Ectodermal cell (in vitro differentiated cells): ENCODE measurements around the gene SCNN1B.

Experiments used
- H3K27ac ChIP-seq: 2 replicates; pipeline ENCODE4 v1.7.0; 2013; ENCODE audit warnings: mild to moderate bottlenecking, low read depth, low read length; ENCODE audit not compliant: insufficient read depth, poor library complexity, severe bottlenecking
- H3K27me3 ChIP-seq: 2 replicates; pipeline ENCODE4 v1.7.0; 2013; ENCODE audit warnings: mild to moderate bottlenecking, low read length; ENCODE audit not compliant: insufficient read depth, control insufficient read depth, poor library complexity, severe bottlenecking
- H3K36me3 ChIP-seq: one replicate; pipeline ENCODE4 v1.7.0; 2013; ENCODE audit warnings: low read length; ENCODE audit not compliant: control insufficient read depth, insufficient read depth
- H3K4me1 ChIP-seq: one replicate; pipeline ENCODE4 v1.7.0; 2013; ENCODE audit warnings: low read length; ENCODE audit not compliant: control insufficient read depth, insufficient read depth
- H3K4me3 ChIP-seq: 2 replicates; pipeline ENCODE4 v1.7.0; 2013; ENCODE audit warnings: low read depth, low read length, control low read depth; ENCODE audit not compliant: insufficient read depth
- H3K9me3 ChIP-seq: 2 replicates; pipeline ENCODE4 v1.7.0; 2013; ENCODE audit warnings: mild to moderate bottlenecking, low read length, moderate library complexity; ENCODE audit not compliant: control insufficient read depth
- WGBS, 2 experiments: methylation state at CpG; one replicate each; pipeline ENCODE4 v1.1.7; 2013; ENCODE audit warnings: missing lambda C conversion rate in 2 of 2; 5-methylcytosine and 5-hydroxymethylcytosine counted together

SCNN1B gene

DNA sequence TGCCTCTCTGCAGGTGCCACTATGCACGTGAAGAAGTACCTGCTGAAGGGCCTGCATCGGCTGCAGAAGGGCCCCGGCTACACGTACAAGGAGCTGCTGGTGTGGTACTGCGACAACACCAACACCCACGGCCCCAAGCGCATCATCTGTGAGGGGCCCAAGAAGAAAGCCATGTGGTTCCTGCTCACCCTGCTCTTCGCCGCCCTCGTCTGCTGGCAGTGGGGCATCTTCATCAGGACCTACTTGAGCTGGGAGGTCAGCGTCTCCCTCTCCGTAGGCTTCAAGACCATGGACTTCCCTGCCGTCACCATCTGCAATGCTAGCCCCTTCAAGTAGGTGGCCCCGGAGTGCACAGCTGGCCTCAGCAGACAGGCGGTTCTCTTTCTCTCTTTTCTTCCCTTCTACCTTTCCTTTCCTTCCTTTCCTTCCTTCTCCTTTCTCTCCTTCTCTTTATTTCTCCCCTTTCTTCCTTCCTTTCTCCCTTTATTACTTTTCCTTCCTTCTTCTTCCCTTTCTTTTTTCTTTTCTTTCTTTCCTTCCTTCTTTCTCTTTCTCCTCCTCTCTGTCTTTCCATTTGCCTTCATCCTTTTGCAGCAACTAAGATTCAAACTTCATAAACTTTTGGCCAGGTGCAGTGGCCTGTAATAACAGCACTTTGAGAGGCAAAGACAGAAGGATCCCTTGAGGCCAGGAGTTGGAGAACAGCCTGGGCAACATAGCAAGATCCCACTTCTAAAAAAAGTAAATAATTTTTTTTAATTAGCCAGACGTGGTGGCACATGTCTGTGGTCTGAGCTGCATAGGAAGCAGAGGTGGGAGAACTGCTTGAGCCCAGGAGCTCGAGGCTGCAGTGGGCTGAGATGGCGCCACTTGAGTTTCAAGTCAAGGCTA is 46.7 kb downstream of the SCNN1B start:
- H3K27me3 ChIP-seq, result no peaks in the 10 kb centered on the region
- H3K9me3 ChIP-seq, result no peaks in the 10 kb centered on the region
- no peaks in the 10 kb centered on the region for H3K4me1 ChIP-seq
- no peak overlapping the region for H3K27ac ChIP-seq
- 70 to 74% methylated on average over 18 of the region's 18 CpGs for WGBS, 2 experiments
- H3K4me3 ChIP-seq, result no peak overlapping the region
- no peaks in the 10 kb centered on the region for H3K36me3 ChIP-seq

DNA sequence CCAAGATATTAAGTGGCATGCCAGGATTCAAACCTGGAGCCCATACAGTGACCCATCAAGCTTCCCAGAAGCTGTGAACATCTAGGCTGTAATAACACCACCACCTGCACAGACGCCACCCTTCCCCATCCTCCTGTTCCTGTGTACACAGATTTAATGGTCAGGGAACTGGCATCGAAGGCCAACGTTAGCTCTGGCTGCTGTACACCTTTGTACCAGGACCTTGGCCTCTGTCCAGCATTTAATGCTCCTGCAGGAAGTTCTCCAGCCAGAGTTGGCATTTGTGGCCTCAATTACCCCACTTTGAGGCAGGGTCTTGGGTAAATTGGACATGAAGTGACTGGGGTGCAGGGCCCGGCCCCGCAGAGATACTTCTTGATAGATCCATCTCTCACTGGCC is 49.3 kb downstream of the SCNN1B start:
- no peaks in the 10 kb centered on the region for H3K4me1 ChIP-seq
- H3K27me3 ChIP-seq, result no peaks in the 10 kb centered on the region
- H3K9me3 ChIP-seq, result no peaks in the 10 kb centered on the region
- H3K27ac ChIP-seq, result no peak overlapping the region
- no peak overlapping the region for H3K4me3 ChIP-seq
- 88 to 89% methylated on average over 5 of the region's 5 CpGs for WGBS, 2 experiments
- no peaks in the 10 kb centered on the region for H3K36me3 ChIP-seq

DNA sequence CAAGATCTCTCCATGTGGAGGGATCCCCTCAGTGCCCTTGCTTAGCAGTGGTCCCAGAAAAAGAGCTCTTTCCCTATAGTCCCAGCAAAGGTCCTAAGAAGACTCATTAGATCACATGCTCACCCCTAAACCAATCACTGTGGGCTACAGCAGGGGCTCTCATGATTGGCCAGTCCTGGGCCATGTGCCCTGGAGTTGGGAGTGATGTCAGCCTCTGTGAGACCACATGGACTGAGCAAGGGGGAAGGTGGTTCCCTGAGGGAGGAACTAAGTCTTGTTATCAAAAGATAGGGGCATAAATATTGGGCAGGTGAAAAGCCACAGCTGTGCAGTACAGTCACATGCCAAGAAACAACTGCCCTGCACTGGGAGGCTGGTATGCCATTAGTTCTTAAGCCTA is 51.3 kb downstream of the SCNN1B start:
- H3K9me3 ChIP-seq, result no peaks in the 10 kb centered on the region
- no peaks in the 10 kb centered on the region for H3K4me1 ChIP-seq
- H3K4me3 ChIP-seq, result no peak overlapping the region
- no peak overlapping the region for H3K27ac ChIP-seq
- H3K27me3 ChIP-seq, result no peaks in the 10 kb centered on the region
- no peaks in the 10 kb centered on the region for H3K36me3 ChIP-seq

GRCh38 chr16:23354246-23354645 is 52.1 kb downstream of the SCNN1B start:
- WGBS, 2 experiments, result 94% methylated on average over 9 of the region's 9 CpGs
- H3K36me3 ChIP-seq, result no peaks in the 10 kb centered on the region

DNA sequence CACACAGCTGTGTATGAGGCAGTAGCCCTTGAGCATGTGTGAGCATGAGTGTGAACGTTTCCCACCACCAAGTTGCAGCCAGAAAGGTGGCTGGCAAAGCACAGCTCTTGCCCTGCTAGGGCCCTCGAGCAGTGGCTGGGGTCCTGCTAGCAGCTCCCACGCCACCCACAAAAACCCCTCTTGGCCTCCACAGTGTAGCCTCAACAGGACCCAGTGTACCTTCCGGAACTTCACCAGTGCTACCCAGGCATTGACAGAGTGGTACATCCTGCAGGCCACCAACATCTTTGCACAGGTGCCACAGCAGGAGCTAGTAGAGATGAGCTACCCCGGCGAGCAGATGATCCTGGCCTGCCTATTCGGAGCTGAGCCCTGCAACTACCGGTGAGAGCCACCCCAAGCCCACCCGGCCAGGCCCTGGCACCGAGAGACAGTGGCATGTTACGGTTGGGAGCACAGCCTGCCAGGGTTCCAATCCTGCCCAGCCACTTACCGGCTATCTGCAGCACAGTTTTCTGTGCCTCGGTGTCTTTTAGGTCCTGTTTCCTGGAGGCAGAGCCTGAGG is 53.1 kb downstream of the SCNN1B start:
- no peaks in the 10 kb centered on the region for H3K9me3 ChIP-seq
- 93 to 94% methylated on average over 13 of the region's 13 CpGs for WGBS, 2 experiments
- H3K36me3 ChIP-seq, result no peaks in the 10 kb centered on the region
- no peaks in the 10 kb centered on the region for H3K27me3 ChIP-seq
- H3K4me1 ChIP-seq, result no peaks in the 10 kb centered on the region
- H3K4me3 ChIP-seq, result no peak overlapping the region
- H3K27ac ChIP-seq, result no peak overlapping the region

More at GRCh38 chr16:23354246-23354645, 52.1 kb downstream of the SCNN1B start:
- no peaks in the 10 kb centered on the region for H3K27me3 ChIP-seq
- H3K9me3 ChIP-seq, result no peaks in the 10 kb centered on the region
- no peak overlapping the region for H3K27ac ChIP-seq
- no peaks in the 10 kb centered on the region for H3K4me1 ChIP-seq
- no peak overlapping the region for H3K4me3 ChIP-seq

DNA sequence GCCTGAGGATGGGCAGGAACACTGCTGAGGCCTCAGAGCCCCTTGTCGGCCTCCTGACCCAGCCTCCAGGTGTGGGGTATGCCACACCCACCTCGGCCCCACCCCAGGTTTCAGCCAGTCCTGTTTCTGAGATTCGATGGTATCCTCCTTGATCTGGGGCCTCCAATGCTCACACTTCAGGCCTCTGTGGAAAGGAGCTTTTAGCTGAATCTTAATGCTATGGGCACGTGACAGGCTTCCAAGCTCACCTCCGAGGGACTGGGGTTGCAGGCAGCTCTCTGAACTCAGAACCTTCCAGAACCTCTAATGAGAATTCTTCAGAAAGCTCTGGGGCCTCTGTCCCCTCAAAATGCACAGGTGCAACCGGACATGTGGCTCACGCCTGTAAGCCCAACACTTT is 54.8 kb downstream of the SCNN1B start:
- no peak overlapping the region for H3K4me3 ChIP-seq
- H3K4me1 ChIP-seq, result no peaks in the 10 kb centered on the region
- H3K36me3 ChIP-seq, result no peaks in the 10 kb centered on the region
- no peaks in the 10 kb centered on the region for H3K27me3 ChIP-seq
- WGBS, 2 experiments, result 90 to 95% methylated on average over 7 of the region's 7 CpGs
- no peaks in the 10 kb centered on the region for H3K9me3 ChIP-seq
- H3K27ac ChIP-seq, result no peak overlapping the region

- no peak overlapping the region for H3K4me3 ChIP-seq
- H3K27ac ChIP-seq, result no peak overlapping the region
- H3K9me3 ChIP-seq, result no peaks in the 10 kb centered on the region
- H3K36me3 ChIP-seq, result no peaks in the 10 kb centered on the region
- H3K4me1 ChIP-seq, result no peaks in the 10 kb centered on the region
- no peaks in the 10 kb centered on the region for H3K27me3 ChIP-seq
- 90 to 95% methylated on average over 8 of the region's 8 CpGs for WGBS, 2 experiments
Observed at GRCh38 chr16:23357761-23358290, 55.7 kb downstream of the SCNN1B start.

DNA sequence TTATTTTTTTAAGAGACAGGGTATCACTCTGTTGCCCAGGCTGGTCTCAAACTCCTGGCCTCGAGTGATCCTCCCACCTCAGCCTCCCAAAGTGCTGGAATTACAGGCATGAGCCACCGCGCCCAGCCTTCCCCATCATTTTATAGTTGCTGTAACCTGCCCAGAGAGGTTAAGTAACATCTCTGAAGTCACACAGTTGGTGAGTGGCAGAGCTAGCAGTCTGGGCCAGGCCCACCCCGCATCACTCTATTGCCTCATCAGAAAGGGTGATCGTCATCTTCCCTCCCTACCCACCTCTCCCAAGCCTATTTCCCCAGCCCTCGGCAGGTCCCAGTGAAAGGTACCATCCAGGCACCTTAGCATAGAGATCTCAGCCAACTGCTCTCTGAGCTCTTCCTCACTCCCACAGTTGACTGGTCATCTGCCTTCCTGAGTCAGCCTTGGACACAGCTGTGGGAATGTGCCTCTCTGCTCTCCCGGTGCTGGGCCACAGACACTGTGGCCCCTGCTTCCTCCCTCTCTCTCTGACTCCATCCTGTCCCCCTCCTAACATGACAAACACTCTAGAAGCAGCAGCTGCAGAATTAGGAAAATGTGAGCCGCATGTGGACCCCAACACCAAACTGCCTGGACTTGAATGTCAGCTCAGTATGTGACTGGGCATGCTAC is 57.1 kb downstream of the SCNN1B start:
- Histone ChIP-seq H3K27ac (no peak overlapping the region), H3K36me3 (no peaks in the 10 kb centered on the region), H3K9me3 (no peaks in the 10 kb centered on the region), H3K4me1 (no peaks in the 10 kb centered on the region), H3K4me3 (no peak overlapping the region), H3K27me3 (no peaks in the 10 kb centered on the region)
- 82 to 89% methylated on average over 8 of the region's 8 CpGs for WGBS, 2 experiments

GRCh38 chr16:23362460-23363317 is 60.6 kb downstream of the SCNN1B start:
- Histone ChIP-seq H3K36me3 (no peaks in the 10 kb centered on the region), H3K4me1 (no peaks in the 10 kb centered on the region), H3K27ac (no peak overlapping the region), H3K4me3 (no peak overlapping the region), H3K27me3 (no peaks in the 10 kb centered on the region), H3K9me3 (no peaks in the 10 kb centered on the region)
- WGBS, 2 experiments, result 88 to 90% methylated on average over 11 of the region's 11 CpGs
